Measurements from ENCODE around the gene GOLGA1.

GOLGA1 gene

DNA sequence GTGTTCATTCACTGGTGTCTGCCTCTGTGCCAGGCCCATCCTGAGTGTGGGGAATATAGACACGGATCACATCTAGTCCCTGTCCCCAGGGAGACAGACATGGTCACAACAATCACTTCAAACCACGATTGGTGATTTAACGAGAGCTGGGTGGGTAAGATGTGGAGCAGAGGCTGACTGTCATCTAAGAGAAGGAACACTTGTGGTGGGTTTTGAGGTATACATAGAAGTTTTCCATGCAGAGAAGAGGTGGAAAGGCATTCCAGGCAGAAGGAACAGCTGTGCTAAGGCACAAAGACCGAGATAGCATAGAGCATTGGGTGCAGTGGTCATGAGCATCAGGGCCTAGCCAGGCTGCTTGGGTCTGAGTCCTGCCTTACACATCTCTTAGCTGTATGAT lies 110.3 kb downstream of the GOLGA1 start:
- no peak for DNase-seq

DNA sequence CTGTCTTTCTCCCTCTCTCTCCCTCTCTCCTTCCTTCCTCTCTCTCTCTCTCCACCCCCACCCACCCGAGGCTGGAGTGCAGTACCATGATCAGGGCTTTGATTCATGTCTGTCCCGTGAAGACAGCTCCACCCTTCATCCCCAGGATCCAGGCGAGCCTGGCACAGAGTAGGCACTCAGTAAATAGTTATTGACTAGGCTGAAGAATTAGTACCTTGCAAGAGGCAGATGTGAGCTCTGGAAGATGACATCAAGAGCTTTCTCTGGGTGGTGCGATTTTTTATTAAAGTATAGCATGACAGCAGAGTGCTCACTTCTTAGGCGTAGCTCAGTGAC lies 111.6 kb downstream of the GOLGA1 start:
- DNase-seq = no peak

GRCh38 chr9:124828489-124829333 lies 112.2 kb downstream of the GOLGA1 start:
- no peak for DNase-seq
